ENCODE data around the gene PIK3CA.
"Not testable (repeated sequence)": the region's sequence is repeated elsewhere in the genome, so short reads cannot be mapped to it uniquely, and the experiment has no call there.

The PIK3CA gene

DNA sequence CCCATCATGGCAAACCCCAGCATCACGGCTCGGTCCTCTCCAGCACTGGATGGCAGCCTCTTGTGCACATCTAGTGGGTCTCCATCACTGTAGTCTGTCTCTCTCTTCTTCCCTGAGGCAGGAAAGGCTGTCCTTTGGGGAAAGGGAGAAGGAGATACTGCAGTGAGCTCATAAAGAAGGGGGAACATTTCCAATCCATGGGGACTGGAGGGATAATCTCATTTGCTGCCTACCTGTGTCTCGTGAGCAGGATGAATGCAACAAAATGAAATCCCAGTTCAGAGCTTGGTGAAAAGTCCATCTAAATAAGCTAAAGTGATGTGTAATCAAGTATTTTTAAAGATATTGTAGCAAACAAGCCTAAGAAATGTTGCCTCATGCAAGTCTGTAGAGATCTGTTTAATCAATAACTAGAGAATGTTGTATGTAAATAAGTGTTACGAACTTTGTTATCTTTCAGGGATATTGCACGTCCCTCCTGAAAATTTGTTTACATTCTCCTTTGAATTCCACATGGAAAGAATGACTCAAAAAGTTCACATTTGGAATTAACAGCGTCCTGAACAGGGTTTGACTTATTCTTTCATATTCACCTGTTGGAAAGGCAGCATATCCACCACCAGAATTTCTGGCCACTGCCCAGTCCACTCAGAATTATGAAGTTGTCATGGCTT lies 102.8 kb downstream of the PIK3CA start, which contains the start of gene KCNMB3:
TSS of gene KCNMB3 (minus strand) at position 312 of the 674 bp plus-strand sequence. CDS start at position 188, 124 bp downstream.
- no peak for TF ChIP-seq CTCF (IDR thresholded peaks at IDR 0.05; ENCODE audit: extremely low read depth, insufficient read depth, missing control alignments)
- in situ Hi-C loops (cut with MboI; ENCODE audit: low pct_unique_long_range_greater_than_20kb, low sequenced_read_pairs, unreplicated experiment), result no loop called here
- DNase-seq (ENCODE audit: low spot score), result no peak

DNA sequence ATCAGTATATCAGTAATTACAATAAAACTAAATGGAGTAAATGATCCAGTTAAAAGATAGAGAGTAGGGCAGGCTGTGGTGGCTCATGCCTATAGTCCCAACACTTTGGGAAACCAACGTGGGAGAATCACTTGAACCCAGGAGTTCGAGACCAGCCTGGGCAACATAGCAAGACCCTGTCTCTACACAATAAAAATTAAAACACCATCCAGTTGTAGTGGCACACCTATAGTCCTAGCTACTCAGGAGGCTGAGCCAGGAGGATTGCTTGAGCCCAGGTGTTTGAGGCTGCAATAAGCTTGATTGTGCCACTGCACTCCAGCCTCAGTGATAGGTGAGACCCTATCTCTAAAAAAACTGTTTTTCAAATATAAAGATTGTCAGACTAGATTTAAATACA lies 108.7 kb downstream of the PIK3CA start:
- in situ Hi-C loops (cut with MboI; ENCODE audit: low pct_unique_long_range_greater_than_20kb, low sequenced_read_pairs, unreplicated experiment), result no loop called here
- no peak for TF ChIP-seq CTCF (IDR thresholded peaks at IDR 0.05; ENCODE audit: extremely low read depth, insufficient read depth, missing control alignments)
- DNase-seq (ENCODE audit: low spot score), result no peak

GRCh38 chr3:179257742-179258141 lies 109.6 kb downstream of the PIK3CA start:
- in situ Hi-C loops (cut with MboI; ENCODE audit: low pct_unique_long_range_greater_than_20kb, low sequenced_read_pairs, unreplicated experiment); DNase-seq (ENCODE audit: low spot score): not testable (repeated sequence)

- no peak for TF ChIP-seq CTCF (IDR thresholded peaks at IDR 0.05; ENCODE audit: extremely low read depth, insufficient read depth, missing control alignments)
- DNase-seq (ENCODE audit: low spot score), result peak; percentile 2
- in situ Hi-C loops (cut with MboI; ENCODE audit: low pct_unique_long_range_greater_than_20kb, low sequenced_read_pairs, unreplicated experiment), result no loop called here
Observed at GRCh38 chr3:179258820-179259219, 110.7 kb downstream of the PIK3CA start.

- in situ Hi-C loops (cut with MboI; ENCODE audit: low pct_unique_long_range_greater_than_20kb, low sequenced_read_pairs, unreplicated experiment); DNase-seq (ENCODE audit: low spot score): not testable (repeated sequence)
Observed at GRCh38 chr3:179259959-179260756, 112.0 kb downstream of the PIK3CA start.

- peak; percentile 5 for TF ChIP-seq CTCF (IDR thresholded peaks at IDR 0.05; ENCODE audit: extremely low read depth, insufficient read depth, missing control alignments)
- in situ Hi-C loops (cut with MboI; ENCODE audit: low pct_unique_long_range_greater_than_20kb, low sequenced_read_pairs, unreplicated experiment), result no loop called here
- DNase-seq (ENCODE audit: low spot score), result peak; percentile 92
Observed at GRCh38 chr3:179260949-179261765, 113.0 kb downstream of the PIK3CA start.

DNA sequence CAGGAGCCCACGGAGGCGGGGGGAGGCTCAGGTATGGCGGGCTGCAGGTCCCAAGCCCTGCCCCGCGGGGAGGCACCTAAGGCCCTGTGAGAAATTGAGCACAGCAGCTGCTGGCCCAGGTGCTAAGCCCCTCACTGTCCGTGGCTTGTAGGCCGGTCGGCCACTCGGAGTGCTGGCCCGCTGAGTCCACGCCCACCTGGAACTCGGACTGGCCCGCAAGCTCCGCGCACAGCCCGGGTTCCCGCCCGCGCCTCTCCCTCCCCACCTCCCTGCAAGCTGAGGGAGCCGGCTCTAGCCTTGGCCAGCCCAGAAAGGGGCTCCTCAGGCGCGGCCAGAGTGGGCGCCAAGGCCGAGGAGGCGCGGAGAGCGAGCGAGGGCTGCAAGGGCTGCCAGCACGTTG lies 115.0 kb downstream of the PIK3CA start:
- no peak for DNase-seq (ENCODE audit: low spot score)
- in situ Hi-C loops (cut with MboI; ENCODE audit: low pct_unique_long_range_greater_than_20kb, low sequenced_read_pairs, unreplicated experiment), result no loop called here
- no peak for TF ChIP-seq CTCF (IDR thresholded peaks at IDR 0.05; ENCODE audit: extremely low read depth, insufficient read depth, missing control alignments)
